Endothelial cell of umbilical vein (primary cell): Measurements from ENCODE around the gene C5orf58. TPM values are rescaled to one million over a fixed set of nuclear protein-coding genes. Genes with fewer than 3 reads are reported as not detected.

Source experiments
- BruUV-seq: library from RNA; stranded (reverse); fragments of 400-500 nt; replicated peaks from 2 replicates; lab custom pipeline; 2021; lab: Mats Ljungman, UMichigan
- CTCF ChIA-PET: fragments of 300-600, 350-600 bp; sonication (Branson Sonifier 250); formaldehyde crosslinking; loops from one replicate; lab custom pipeline; 2021; ENCODE audit warnings: antibody characterized with exemption, inconsistent platforms; lab: Charles Lee
- POLR2A ChIA-PET: fragments of 300-600, 350-600 bp; sonication (Branson Sonifier 250); formaldehyde crosslinking; loops from one replicate; lab custom pipeline; 2021; ENCODE audit warnings: antibody characterized with exemption, inconsistent platforms; lab: Charles Lee
- DNase-seq: peaks from one replicate; pipeline ENCODE4 v3.0.0-alpha.2; 2011; ENCODE audit warnings: low read depth, low spot score
- FAIRE-seq: peaks from 2 replicates; lab custom pipeline; 2011; peaks lifted over from hg19 to GRCh38; lab: Jason Lieb, UNC
- H2AFZ ChIP-seq: 2 replicates; pipeline ENCODE4 v1.6.0; 2012; ENCODE audit warnings: low read depth, low read length, control low read depth, inconsistent platforms
- H3K27ac ChIP-seq: 2 replicates; pipeline ENCODE4 v1.5.1; 2011; ENCODE audit warnings: low read depth, mild to moderate bottlenecking, control low read depth, low read length, moderate library complexity; ENCODE audit not compliant: insufficient read depth
- H3K27me3 ChIP-seq, 2 experiments: 2 replicates each; pipeline versions ENCODE4 v1.6.0 to v1.6.1; 2011; ENCODE audit warnings: low read length in 2 of 2, mixed read lengths in 1 of 2; ENCODE audit not compliant: control insufficient read depth in 2 of 2, insufficient read depth in 2 of 2
- H3K36me3 ChIP-seq, 2 experiments: 2 replicates in 1 of 2; 3 replicates in 1 of 2; pipeline ENCODE4 v1.5.1; 2011; ENCODE audit warnings: low read length in 2 of 2, mild to moderate bottlenecking in 1 of 2, moderate library complexity in 1 of 2; ENCODE audit not compliant: control insufficient read depth in 2 of 2, insufficient read depth in 2 of 2; ENCODE audit errors: extremely low read depth in 1 of 2
- H3K4me1 ChIP-seq: 3 replicates; pipeline ENCODE4 v1.5.1; 2011; ENCODE audit warnings: mild to moderate bottlenecking, low read length; ENCODE audit not compliant: control insufficient read depth, insufficient read depth; ENCODE audit errors: extremely low read depth
- H3K4me2 ChIP-seq: 2 replicates; pipeline ENCODE4 v1.6.1; 2011; ENCODE audit warnings: low read length, control low read depth, mixed read lengths; ENCODE audit not compliant: insufficient read depth
- H3K4me3 ChIP-seq, 3 experiments: fragments of 200-600 bp in 1 of 3; sonication (generic), shearing (Covaris generic) in 1 of 3; replicated peaks in 1 of 3; 2 replicates each; pipeline ENCODE4 v1.5.1; 2011 to 2016; ENCODE audit warnings: control low read depth in 3 of 3, low read length in 3 of 3, mild to moderate bottlenecking in 2 of 3, inconsistent platforms in 1 of 3, low read depth in 1 of 3, moderate library complexity in 1 of 3; ENCODE audit not compliant: insufficient read depth in 1 of 3
- H3K79me2 ChIP-seq: 2 replicates; pipeline ENCODE4 v1.6.0; 2012; ENCODE audit warnings: low read length, inconsistent platforms; ENCODE audit not compliant: control insufficient read depth, insufficient read depth
- H3K9ac ChIP-seq: replicated peaks from 2 replicates; pipeline ENCODE3; 2011; ENCODE audit warnings: low read length, control low read depth; ENCODE audit not compliant: insufficient read depth; ENCODE audit errors: extremely low read depth
- H3K9me1 ChIP-seq: replicated peaks from 3 replicates; pipeline ENCODE4 v1.6.0; 2011; ENCODE audit warnings: mild to moderate bottlenecking, low read length; ENCODE audit not compliant: control insufficient read depth, insufficient read depth; ENCODE audit errors: extremely low read depth
- H3K9me3 ChIP-seq: replicated peaks from 2 replicates; pipeline ENCODE4 v1.5.1; 2012; ENCODE audit warnings: low read length, inconsistent platforms; ENCODE audit not compliant: control insufficient read depth, insufficient read depth
- H4K20me1 ChIP-seq: replicated peaks from 2 replicates; pipeline ENCODE3; 2011; ENCODE audit warnings: mild to moderate bottlenecking, low read length; ENCODE audit not compliant: control insufficient read depth, insufficient read depth; ENCODE audit errors: extremely low read depth
- CTCF ChIP-seq, 2 donors: IDR thresholded peaks; 1 replicate in 1 of 2; 2 replicates in 1 of 2; pipeline ENCODE4 v1.5.1; 2011; ENCODE audit warnings: low read length in 2 of 2, mild to moderate bottlenecking in 2 of 2, moderate library complexity in 2 of 2, control low read depth in 1 of 2, inconsistent platforms in 1 of 2, low read depth in 1 of 2; ENCODE audit not compliant: insufficient read depth in 1 of 2; ENCODE audit errors: extremely low read depth in 1 of 2
- EZH2 ChIP-seq: IDR thresholded peaks from 2 replicates; pipeline ENCODE4 v1.6.1; 2012; ENCODE audit warnings: borderline replicate concordance, low read depth, mild to moderate bottlenecking, moderate library complexity, low read length, inconsistent platforms; ENCODE audit not compliant: severe bottlenecking
- GATA2 ChIP-seq: IDR thresholded peaks from 2 replicates; pipeline ENCODE4 v1.7.0; 2011; ENCODE audit warnings: low read depth, mild to moderate bottlenecking, moderate library complexity, mixed read lengths, low read length; ENCODE audit not compliant: insufficient read length, insufficient read depth
- JUN ChIP-seq: IDR thresholded peaks from 2 replicates; pipeline ENCODE4 v1.6.1; 2011; ENCODE audit warnings: borderline replicate concordance, low read depth; ENCODE audit not compliant: insufficient read length, insufficient read depth
- MYC ChIP-seq: IDR thresholded peaks from one replicate; pipeline ENCODE4 v1.6.1; 2011; ENCODE audit warnings: mild to moderate bottlenecking, low read depth, low read length
- POLR2A ChIP-seq: IDR thresholded peaks from 2 replicates; pipeline ENCODE4 v1.6.1; 2012; ENCODE audit warnings: low read depth, mild to moderate bottlenecking, control low read depth, low read length
- POLR2AphosphoS5 ChIP-seq: IDR thresholded peaks from 2 replicates; pipeline ENCODE4 v1.6.1; 2012; ENCODE audit warnings: low read depth, mild to moderate bottlenecking, control low read depth, low read length, moderate library complexity; ENCODE audit not compliant: insufficient read depth
- dilution Hi-C: fragments of 300-500 bp; cut with MboI; formaldehyde crosslinking; loops from one replicate; pipeline ENCODE4 v1.15.0; 2019; ENCODE audit warnings: low sequenced_read_pairs; ENCODE audit not compliant: extremely low pct_ligation_motif_present
- intact Hi-C: fragments of 100-400 bp; cut with micrococcal nuclease; formaldehyde crosslinking; loops from one replicate; pipeline ENCODE4 v1.10.0; 2022
- polyA plus RNA-seq, 4 experiments: library from polyadenylated mRNA; depleted of rRNA in 3 of 4; stranded (reverse) in 3 of 4; unstranded in 1 of 4; fragments of >200 nt; gene quantifications; 2 replicates each; pipeline versions ENCODE4 v1.2.1 to v1.2.3, GENCODE V29; 2011 to 2012; ENCODE audit warnings: missing spikeins in 1 of 4
- total RNA-seq: library from RNA; stranded (reverse); gene quantifications from 2 replicates; pipeline ENCODE4 v1.2.3, GENCODE V29; 2021
- TF ChIP-seq, protein P1 (sequence below): IDR thresholded peaks from 2 replicates; pipeline ENCODE4 v1.6.1; 2011; ENCODE audit not compliant: insufficient read depth, insufficient read length

Gene C5orf58
- total and polyA plus RNA-seq, 2 donors (not counting 3 experiments of a cell fraction or from before 2014, with no cell fraction given), result not detected

DNA sequence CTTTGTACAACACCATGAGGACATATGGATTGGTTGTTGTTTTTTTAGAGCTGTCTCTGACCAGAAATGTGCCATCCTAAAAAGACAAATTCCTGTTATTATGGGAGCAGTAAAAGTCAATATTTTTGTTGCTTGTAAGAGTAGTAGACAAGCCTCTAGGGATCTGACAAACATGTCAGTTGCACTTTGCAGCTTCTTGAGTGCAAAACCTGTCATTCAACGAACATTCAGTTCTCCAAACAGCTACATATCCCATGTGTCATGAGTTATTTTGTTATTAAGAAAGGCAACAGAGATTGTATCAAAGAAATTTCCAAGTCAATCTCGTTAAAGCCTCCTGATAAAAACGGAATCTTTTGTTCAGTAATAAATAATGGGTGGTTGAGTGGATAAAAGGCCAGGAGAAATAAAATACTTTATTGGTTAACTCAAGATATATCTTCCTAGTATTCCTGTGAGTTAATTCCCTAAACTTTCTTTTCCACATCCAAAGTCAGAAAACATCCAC lies 18.1 kb downstream of the C5orf58 start:
- no TSS peak for BruUV-seq
- no peak for FAIRE-seq
- Histone ChIP-seq H3K27me3 (peaks cover 10 to 36% of the 10 kb centered on the region in 2 experiments), H2AFZ (no peak overlapping the region), H3K36me3 (no peaks in the 10 kb centered on the region), H3K4me1 (no peaks in the 10 kb centered on the region), H3K9me1 (no peaks in the 10 kb centered on the region), H3K9me3 (no peaks in the 10 kb centered on the region), H4K20me1 (no peaks in the 10 kb centered on the region), H3K79me2 (no peaks in the 10 kb centered on the region), H3K4me2 (no peak overlapping the region), H3K4me3 (no peak overlapping the region), H3K27ac (no peak overlapping the region), H3K9ac (no peak overlapping the region)
- intact Hi-C loops (no loop called here), dilution Hi-C loops (no loop called here)
- ChIA-PET POLR2A (no interaction called here), CTCF (interaction anchor here (1.0 to 1.1 kb wide), 2 partner anchors 25 to 173 kb away, joined by 3 to 4 read pairs; no protein-coding TSS in a partner anchor)
- TF ChIP-seq JUN (no peak), GATA2 (no peak), POLR2A (no peak), EZH2 (no peak), POLR2AphosphoS5 (no peak), MYC (no peak), CTCF (IDR thresholded peaks at IDR 0.05; ENCODE audit: extremely low read depth in 1 of 2, insufficient read depth in 1 of 2, low read depth in 1 of 2, low read length in 2 of 2) (no peak)
- TF ChIP-seq, protein P1, sequence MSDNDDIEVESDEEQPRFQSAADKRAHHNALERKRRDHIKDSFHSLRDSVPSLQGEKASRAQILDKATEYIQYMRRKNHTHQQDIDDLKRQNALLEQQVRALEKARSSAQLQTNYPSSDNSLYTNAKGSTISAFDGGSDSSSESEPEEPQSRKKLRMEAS, result no peak
- DNase-seq, result no peak
